Adrenal gland (tissue), 5 donors: ENCODE measurements around the gene ERH.

Source experiments
- POLR2A ChIP-seq, 2 donors: fragments of 450-650 bp; IDR thresholded peaks; one replicate each; pipeline ENCODE4 v1.6.1; 2017; ENCODE audit warnings: antibody characterized with exemption in 2 of 2, mild to moderate bottlenecking in 2 of 2, moderate library complexity in 1 of 2
- TF ChIP-seq, protein P1 (sequence below), 6 experiments: fragments of 450-650 bp in 4 of 6; fragments of 200-600 bp in 2 of 6; sonication (generic) in 1 of 6; IDR thresholded peaks; 1 replicate in 5 of 6; 2 replicates in 1 of 6; pipeline versions ENCODE4 v1.5.1 to v1.8.0; 2016 to 2021; ENCODE audit warnings: antibody characterized with exemption in 6 of 6, mild to moderate bottlenecking in 2 of 6, moderate library complexity in 1 of 6
- donor health status: DM: no; HTN: no; CAD: no.

DNA sequence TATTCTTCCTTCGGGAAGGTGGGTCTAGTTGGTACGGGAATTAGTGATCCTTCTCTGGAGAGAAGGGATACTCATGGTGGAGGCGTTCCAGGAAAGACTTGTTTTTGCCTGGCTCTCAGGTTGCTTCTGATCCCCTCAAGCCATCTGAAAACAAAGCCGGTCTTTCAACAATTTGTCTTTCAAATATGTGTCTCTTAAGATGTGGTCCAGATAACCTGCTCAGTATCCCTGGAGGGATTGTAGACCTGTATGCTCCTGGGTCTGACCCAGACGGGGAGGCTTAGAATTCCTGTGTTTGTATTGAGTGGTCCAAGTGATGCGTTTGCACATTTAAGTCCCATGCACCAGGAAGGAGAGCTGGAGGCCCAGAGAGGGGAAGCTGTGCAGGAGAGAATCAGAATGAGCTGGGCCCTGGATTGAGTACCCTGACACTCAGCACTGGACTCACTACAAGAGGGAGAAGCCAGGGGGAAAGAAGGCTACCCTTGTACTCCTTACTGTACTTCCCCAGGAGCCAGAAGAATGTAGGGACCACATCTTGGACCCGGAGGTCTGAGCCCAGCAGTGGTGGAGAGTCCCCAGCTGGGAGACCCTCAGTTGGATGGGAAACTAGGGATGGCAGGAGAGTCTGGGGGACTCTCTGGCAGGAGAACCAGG lies 40.4 kb downstream of the ERH start:
- TF ChIP-seq, protein P1, sequence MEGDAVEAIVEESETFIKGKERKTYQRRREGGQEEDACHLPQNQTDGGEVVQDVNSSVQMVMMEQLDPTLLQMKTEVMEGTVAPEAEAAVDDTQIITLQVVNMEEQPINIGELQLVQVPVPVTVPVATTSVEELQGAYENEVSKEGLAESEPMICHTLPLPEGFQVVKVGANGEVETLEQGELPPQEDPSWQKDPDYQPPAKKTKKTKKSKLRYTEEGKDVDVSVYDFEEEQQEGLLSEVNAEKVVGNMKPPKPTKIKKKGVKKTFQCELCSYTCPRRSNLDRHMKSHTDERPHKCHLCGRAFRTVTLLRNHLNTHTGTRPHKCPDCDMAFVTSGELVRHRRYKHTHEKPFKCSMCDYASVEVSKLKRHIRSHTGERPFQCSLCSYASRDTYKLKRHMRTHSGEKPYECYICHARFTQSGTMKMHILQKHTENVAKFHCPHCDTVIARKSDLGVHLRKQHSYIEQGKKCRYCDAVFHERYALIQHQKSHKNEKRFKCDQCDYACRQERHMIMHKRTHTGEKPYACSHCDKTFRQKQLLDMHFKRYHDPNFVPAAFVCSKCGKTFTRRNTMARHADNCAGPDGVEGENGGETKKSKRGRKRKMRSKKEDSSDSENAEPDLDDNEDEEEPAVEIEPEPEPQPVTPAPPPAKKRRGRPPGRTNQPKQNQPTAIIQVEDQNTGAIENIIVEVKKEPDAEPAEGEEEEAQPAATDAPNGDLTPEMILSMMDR (IDR thresholded peaks at IDR 0.05) = no peak
- no peak for TF ChIP-seq POLR2A (IDR thresholded peaks at IDR 0.05)
